Keratinocyte (primary cell): Measurements from ENCODE around the gene DBP.

Experiments
- EZH2 ChIP-seq: IDR thresholded peaks from one replicate; pipeline ENCODE4 v1.6.1; 2012; ENCODE audit warnings: inconsistent platforms, mild to moderate bottlenecking, low read length, moderate library complexity
- TF ChIP-seq, protein P1 (sequence below), 3 experiments: IDR thresholded peaks in 1 of 3; conservative IDR thresholded peaks in 1 of 3; optimal IDR thresholded peaks in 1 of 3; 2 replicates in 2 of 3; 3 replicates in 1 of 3; pipeline versions ENCODE3 to v1.5.1; 2011; ENCODE audit warnings: low read length in 3 of 3, mild to moderate bottlenecking in 3 of 3, moderate library complexity in 2 of 3, control low read depth in 1 of 3, inconsistent platforms in 1 of 3; ENCODE audit not compliant: insufficient read depth in 2 of 3; ENCODE audit errors: extremely low read depth in 1 of 3

DNA sequence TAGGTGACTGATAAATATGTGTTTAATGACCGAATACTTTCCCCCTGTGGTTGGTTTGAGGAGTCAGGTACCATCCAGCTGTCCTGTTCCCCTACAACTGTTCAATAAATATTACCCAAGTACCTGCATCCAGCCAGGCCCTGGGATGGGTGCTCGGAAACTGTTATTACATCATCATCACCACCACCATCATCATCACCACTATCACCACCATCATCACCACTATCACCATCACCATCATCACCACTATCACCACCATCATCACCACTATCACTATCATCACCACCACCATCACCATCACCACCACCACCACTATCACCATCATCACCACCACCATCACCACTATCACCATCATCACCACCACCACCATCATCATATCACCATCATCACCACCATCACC is 31.6 kb upstream of the DBP start:
- TF ChIP-seq, protein P1, sequence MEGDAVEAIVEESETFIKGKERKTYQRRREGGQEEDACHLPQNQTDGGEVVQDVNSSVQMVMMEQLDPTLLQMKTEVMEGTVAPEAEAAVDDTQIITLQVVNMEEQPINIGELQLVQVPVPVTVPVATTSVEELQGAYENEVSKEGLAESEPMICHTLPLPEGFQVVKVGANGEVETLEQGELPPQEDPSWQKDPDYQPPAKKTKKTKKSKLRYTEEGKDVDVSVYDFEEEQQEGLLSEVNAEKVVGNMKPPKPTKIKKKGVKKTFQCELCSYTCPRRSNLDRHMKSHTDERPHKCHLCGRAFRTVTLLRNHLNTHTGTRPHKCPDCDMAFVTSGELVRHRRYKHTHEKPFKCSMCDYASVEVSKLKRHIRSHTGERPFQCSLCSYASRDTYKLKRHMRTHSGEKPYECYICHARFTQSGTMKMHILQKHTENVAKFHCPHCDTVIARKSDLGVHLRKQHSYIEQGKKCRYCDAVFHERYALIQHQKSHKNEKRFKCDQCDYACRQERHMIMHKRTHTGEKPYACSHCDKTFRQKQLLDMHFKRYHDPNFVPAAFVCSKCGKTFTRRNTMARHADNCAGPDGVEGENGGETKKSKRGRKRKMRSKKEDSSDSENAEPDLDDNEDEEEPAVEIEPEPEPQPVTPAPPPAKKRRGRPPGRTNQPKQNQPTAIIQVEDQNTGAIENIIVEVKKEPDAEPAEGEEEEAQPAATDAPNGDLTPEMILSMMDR (optimal IDR thresholded peaks at IDR 0.05 in 1 of 3, IDR thresholded peaks at IDR 0.05 in 1 of 3, conservative IDR thresholded peaks at IDR 0.05 in 1 of 3; ENCODE audit: extremely low read depth in 1 of 3, insufficient read depth in 2 of 3, low read length in 3 of 3), result no peak
- no peak for TF ChIP-seq EZH2
